NCI-H1048 (cell line): Measurements from ENCODE around the gene NUTM2B.
"Not testable (repeated sequence)": the region's sequence is repeated elsewhere in the genome, so short reads cannot be mapped to it uniquely, and the experiment has no call there.

Experiments used
- DNase-seq: peaks from one replicate; lab custom pipeline; 2025; lab: John Stamatoyannopoulos, UW

The NUTM2B gene

DNA sequence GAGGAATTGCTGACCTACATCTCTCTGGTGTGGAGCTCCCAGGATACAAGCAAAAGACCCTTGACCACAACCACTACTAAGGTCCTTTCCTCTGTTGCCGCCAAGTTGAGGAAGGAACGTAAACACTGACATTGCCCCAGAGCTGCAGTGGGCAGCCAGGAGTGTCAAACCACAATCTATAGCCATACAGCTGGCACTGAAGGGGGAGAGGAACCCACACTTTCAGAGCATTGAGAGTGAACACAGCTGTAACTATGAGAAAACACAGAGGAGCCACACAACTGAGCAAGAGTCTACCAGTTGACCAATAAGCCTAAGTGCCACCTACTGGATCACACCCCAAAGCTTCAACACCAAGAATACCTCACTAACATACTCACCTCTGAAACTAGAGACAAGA is 45.5 kb downstream of the NUTM2B start:
- not testable (repeated sequence) for DNase-seq

DNA sequence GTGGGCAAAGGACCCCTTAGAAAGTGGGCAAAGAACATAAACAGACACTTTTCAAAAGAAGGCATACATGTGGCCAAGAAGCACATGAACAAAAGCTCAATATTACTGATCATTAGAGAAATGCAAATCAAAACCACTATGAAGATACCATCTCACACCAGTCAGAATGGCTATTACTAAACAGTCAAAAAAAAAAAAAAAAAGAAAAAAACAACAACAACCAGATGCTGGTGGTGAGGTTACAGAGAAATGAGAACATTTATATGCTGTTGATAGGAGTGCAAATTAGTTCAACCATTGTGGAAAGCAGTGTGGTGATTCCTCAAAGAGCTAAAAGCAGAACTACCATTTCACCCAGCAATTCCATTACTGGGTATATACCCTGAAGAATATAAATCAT is 50.6 kb downstream of the NUTM2B start:
- not testable (repeated sequence) for DNase-seq

- DNase-seq: not testable (repeated sequence)
Observed at GRCh38 chr10:79758297-79758993, 55.4 kb downstream of the NUTM2B start.
